Measurements from ENCODE around the gene TMEM144.
"Not testable (repeated sequence)": the region's sequence is repeated elsewhere in the genome, so short reads cannot be mapped to it uniquely, and the experiment has no call there.

Gene TMEM144

GRCh38 chr4:158236304-158237030 is 26.2 kb downstream of the TMEM144 start:
- DNase-seq (ENCODE audit: low read depth) = no peak

DNA sequence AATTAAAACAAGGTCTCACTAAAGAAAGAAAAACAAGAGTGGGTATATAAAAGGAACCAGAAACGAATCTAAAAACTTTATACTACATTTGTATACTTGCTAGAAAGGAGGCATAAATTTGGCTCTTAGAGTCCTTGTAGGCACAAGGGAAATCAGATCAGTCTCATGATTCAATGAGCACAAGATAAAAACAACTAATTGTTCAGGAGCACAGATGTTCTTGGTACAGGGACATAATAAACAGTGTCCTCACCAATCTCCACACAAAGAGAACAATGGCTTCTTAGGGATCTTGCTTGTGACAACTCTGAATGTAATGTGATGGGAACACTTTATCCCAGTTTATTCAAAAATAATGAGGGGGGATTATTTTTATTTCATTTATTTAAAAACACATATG is 28.3 kb downstream of the TMEM144 start:
- no peak for DNase-seq (ENCODE audit: low read depth)

- DNase-seq (ENCODE audit: low read depth) = no peak
Observed at GRCh38 chr4:158239196-158239595, 28.9 kb downstream of the TMEM144 start.

DNA sequence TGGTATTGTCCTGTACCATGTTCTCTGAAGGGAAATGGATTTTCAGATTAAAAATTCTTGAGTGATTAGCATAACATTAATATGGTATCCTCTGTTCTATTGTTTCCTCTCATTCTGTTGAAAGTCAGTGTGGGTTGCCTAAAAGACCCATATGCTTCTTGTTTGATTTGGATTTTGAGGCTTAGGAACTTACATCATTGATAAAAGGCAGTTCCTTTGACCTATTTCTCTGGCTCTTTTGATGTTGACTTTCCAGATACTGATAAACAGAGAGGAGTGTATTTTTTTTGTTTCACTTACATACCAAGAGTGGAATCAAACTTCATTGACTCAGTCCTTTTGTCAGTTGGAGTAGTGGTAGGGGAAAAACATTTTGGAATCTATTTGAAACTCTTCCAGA is 32.8 kb downstream of the TMEM144 start:
- DNase-seq (ENCODE audit: low read depth) = no peak

- DNase-seq (ENCODE audit: low read depth) = no peak
Observed at GRCh38 chr4:158250321-158250720, 40.0 kb downstream of the TMEM144 start.

- DNase-seq (ENCODE audit: low read depth) = peak; percentile 19
Observed at GRCh38 chr4:158253350-158253980, 43.2 kb downstream of the TMEM144 start.

- no peak for DNase-seq (ENCODE audit: low read depth)
Observed at GRCh38 chr4:158254292-158254691, 44.0 kb downstream of the TMEM144 start.

- DNase-seq (ENCODE audit: low read depth) = no peak
Observed at GRCh38 chr4:158255727-158256324, 45.5 kb downstream of the TMEM144 start.

DNA sequence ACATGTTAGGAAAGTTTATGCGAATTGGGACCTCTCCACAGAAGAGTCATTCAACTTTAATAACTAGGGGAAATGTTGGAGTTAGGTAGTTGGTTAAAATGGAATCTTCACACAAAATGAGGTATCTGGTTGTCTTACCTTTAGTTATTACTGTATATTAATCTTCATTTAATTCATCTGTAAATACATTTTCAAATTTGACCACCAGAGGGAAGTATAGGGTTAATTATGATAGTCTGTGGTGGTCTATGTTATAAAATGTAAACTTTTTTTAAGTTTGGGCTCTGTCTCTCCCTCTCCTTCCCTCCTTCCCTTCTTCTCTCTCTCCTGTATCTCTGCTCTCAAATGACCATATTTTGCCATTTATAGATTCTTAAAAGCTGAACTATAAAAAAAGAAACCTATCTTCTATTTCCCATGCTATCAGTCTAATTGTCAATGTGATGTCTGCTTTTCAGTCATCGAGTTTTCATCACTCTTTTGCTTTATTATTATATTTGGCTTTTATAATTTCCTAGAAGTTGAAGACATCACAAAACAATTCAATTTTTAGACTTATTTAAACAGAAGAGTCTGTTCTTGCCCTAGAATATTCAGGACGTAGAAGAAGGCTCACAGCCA is 49.8 kb downstream of the TMEM144 start:
- DNase-seq (ENCODE audit: low read depth) = no peak

GRCh38 chr4:158261480-158261879 is 51.2 kb downstream of the TMEM144 start:
- no peak for DNase-seq (ENCODE audit: low read depth)

DNA sequence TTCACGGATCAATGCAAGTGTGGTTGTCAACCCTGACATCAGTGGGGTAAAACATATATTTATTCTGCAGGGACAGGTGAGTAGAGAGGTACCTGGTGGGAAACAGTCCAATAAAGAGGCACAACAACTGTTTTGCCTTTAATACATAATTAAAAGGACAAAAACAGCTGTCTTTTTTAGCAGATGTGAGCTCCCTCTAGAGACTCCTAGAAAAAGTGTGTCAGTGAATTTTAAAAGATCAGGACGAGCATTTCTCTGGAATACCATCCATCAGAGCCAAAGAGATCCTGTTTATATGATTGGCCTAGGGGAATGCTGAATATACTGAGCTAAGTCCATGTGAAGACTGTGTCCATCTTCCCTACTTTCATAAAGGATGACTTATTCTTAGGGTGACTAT is 58.3 kb downstream of the TMEM144 start:
- no peak for DNase-seq (ENCODE audit: low read depth)

GRCh38 chr4:158274636-158275035 is 64.3 kb downstream of the TMEM144 start:
- no peak for DNase-seq (ENCODE audit: low read depth)

GRCh38 chr4:158277558-158277957 is 67.3 kb downstream of the TMEM144 start:
- no peak for DNase-seq (ENCODE audit: low read depth)

DNA sequence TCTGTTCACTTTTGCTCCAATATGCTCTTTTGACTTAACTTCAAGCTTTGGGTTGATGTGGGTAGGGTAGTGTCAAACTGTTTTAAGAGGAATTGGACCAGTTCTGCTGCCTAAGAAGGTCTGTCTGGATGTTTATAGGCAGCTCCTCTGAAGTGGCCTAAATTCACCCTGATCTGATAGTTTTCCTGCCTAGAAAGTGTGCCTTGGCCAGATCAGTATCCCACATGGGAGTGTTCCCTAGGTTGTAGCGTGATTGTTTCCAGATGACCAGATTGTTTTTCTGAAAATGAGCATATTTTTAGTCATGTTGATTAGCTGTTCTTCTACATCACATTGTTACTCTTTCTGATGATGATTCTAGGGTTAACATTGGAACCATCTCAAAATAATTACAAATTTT is 68.8 kb downstream of the TMEM144 start:
- not testable (repeated sequence) for DNase-seq (ENCODE audit: low read depth)

DNA sequence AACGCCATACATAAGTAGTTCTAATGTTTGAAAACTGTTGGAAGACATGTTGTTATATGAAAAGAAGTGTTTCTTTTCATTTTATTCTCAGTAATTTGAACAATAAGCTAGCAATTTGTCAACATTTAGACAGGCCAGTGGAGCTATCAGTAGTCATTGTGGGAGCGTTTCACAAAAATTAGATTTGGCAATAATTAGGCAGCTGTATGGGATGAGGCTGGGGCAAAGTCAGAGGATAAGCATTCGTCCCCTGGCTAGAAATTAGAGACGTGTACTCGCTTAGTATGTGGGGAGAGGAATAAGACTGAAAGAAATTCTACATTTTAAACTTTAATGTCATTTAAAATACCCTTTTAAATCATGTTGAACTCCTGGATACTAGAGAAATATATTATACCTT is 70.6 kb downstream of the TMEM144 start:
- no peak for DNase-seq (ENCODE audit: low read depth)

DNA sequence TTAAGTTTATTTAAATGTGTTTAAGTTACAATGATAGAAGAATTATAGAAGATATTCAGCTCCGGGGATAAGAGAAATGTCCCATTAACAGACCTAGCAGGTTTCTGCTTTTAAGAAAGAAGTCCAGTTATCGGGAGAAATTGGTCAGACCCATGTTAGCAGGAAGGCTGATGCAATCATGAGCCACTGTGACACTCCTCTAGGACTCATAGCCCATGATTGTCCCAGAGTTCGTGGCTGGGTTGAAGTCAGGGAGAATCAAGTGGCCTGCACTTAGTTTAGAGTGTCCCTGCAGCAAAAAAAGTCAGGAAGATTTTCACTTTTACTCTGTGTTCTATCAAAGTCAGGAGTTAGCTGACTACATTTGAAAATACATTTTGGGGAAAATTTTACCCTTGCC is 72.0 kb downstream of the TMEM144 start:
- no peak for DNase-seq (ENCODE audit: low read depth)

DNA sequence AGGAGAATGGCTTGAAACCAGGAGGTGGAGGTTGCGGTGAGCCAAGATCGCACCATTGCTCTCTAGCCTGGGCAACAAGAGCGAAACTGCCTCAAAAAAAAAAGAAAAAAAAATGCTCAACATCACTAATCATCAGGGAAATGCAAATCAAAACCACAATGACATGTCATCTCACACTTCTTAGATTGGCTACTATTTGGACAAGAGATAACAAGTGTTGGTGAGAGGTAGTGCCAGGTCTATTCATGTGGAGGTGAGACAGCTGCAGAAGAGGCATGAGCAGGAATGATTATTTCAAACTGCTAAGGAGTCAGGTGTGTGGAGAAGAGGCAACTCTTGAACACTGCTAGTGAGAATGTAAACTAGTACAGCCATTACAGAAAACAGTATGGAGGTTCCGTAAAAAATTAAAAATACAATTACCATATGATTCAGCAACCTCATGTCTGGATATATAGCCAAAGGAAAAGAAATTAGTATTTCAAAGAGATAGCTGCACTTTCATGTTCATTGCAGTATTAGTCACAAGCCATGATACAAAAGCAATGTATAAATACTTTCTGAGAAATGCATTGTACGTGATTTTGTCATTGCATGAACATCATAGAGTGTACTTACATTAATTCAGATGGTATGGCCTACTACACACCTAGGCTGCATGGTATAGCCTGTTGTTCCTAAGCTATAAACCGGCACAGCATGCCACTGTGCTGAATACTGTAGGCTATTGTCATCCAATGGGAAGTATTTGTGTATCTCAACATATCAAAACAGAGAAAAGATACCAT is 75.3 kb downstream of the TMEM144 start:
- no peak for DNase-seq (ENCODE audit: low read depth)

DNA sequence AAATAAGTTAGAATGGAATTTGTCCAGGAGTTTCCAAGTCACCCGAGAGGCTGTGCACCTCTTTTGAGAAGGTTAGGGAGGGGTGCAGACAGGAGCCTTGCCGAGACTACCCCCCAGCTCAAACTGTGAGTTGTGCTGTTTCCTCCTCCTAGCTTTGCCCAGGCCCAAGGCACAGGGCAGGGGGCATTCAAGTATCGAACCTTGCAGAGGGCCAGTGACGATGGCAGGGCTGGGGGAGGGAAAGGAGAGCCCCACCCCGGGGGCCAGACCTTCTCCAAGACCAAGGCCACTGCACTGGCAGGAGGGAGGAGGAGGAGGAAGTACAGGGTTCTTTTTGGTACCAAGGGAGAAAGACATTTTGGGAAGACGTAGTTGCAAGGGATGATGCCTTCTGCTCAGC is 80.6 kb downstream of the TMEM144 start:
- DNase-seq (ENCODE audit: low read depth) = no peak

GRCh38 chr4:158291334-158292055 is 81.2 kb downstream of the TMEM144 start:
- DNase-seq (ENCODE audit: low read depth) = no peak

DNA sequence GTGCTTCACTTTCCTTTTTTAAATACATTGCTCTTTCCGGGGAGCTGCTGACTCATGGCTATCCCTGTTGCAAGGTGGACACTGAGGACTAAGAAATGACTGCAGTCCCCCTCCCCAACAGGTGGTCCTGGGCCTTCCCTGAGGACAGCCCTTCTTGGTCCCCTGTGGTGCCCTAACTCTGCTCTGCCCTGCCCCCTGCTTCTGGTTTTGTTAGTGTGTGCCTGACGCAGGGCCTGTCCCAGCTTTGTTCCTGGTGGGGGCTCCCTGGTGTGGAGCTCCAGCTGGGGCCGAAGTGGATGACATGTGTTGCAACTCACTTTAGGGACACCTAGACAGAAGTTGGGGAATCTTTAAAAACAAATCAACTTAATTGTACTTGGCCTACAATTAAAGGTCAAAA is 81.9 kb downstream of the TMEM144 start:
- DNase-seq (ENCODE audit: low read depth) = no peak

DNA sequence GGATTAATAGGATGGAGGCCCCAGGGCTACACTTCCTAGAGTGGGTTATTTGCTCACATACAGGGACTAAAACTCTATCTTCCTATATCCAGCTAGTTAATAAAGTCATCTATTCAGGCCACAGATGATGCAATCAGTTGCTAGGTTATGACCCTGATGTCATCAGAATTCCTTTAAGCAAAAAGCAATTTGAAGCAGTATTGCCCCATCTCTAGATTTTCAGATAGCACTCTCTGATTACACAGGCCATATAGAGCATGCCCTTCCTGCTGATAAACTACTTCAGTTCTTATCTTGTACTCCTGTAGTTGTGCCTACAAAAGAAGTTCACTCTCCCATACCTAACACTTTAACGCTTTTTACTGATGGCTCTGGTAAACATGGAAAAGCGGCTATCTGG is 84.8 kb downstream of the TMEM144 start:
- DNase-seq (ENCODE audit: low read depth) = no peak

GRCh38 chr4:158297866-158298265 is 87.6 kb downstream of the TMEM144 start:
- no peak for DNase-seq (ENCODE audit: low read depth)

All from stimulated activated CD8-positive, alpha-beta memory T cell treated with anti-CD3 and anti-CD28 coated beads, Interleukin-4, amount 100 ng/mL, for 24 hours (primary cell).